OCI-LY3 (cell line): ENCODE results near the gene CTU2.

Experiments used
- H2AFZ ChIP-seq: fragments of 200-600, 300-600 bp; shearing (Covaris generic); 2 replicates; pipeline ENCODE4 v1.6.0; 2014; ENCODE audit warnings: antibody characterized with exemption, low read depth, low read length
- H3K27ac ChIP-seq: fragments of 200-600, 300-600 bp; sonication (generic); 2 replicates; pipeline ENCODE4 v1.5.1; 2014; ENCODE audit warnings: mild to moderate bottlenecking, low read length, moderate library complexity, mixed read lengths
- H3K27me3 ChIP-seq: fragments of 200-600, 300-600 bp; sonication (generic); 2 replicates; pipeline ENCODE4 v1.6.1; 2014; ENCODE audit warnings: low read depth, low read length, mixed read lengths
- H3K36me3 ChIP-seq: fragments of 200-600, 300-600 bp; sonication (generic); replicated peaks from 2 replicates; pipeline ENCODE3; 2014; ENCODE audit warnings: low read depth, low read length, mixed read lengths
- H3K4me1 ChIP-seq: fragments of 300-600, 200-600 bp; sonication (generic); 2 replicates; pipeline ENCODE4 v1.6.1; 2014; ENCODE audit warnings: low read length, mixed read lengths
- H3K4me2 ChIP-seq: fragments of 200-600, 300-600 bp; sonication (generic); 2 replicates; pipeline ENCODE4 v1.6.1; 2014; ENCODE audit warnings: low read length, mixed read lengths
- H3K4me3 ChIP-seq: fragments of 300-600, 200-600 bp; sonication (generic); 2 replicates; pipeline ENCODE4 v1.5.1; 2014; ENCODE audit warnings: antibody characterized with exemption, mild to moderate bottlenecking, low read length, moderate library complexity
- H3K79me2 ChIP-seq: fragments of 300-600, 200-600 bp; shearing (Covaris generic); 2 replicates; pipeline ENCODE4 v1.6.1; 2014; ENCODE audit warnings: mild to moderate bottlenecking, low read length, mixed read lengths
- H3K9ac ChIP-seq: fragments of 300-600, 200-600 bp; shearing (Covaris generic); 2 replicates; pipeline ENCODE4 v1.6.0; 2014; ENCODE audit warnings: mild to moderate bottlenecking, low read length, moderate library complexity
- H3K9me3 ChIP-seq: fragments of 200-600, 300-600 bp; shearing (Covaris generic); 2 replicates; pipeline ENCODE4 v1.6.1; 2014; ENCODE audit warnings: low read length, mixed read lengths; ENCODE audit not compliant: insufficient read depth
- H4K20me1 ChIP-seq: fragments of 200-600, 300-600 bp; sonication (generic); 2 replicates; pipeline ENCODE4 v1.6.1; 2016; ENCODE audit warnings: low read length, mixed read lengths; ENCODE audit not compliant: insufficient read depth
- EZH2phosphoT487 ChIP-seq: fragments of 200-600 bp; shearing (Covaris generic); IDR thresholded peaks from 2 replicates; pipeline ENCODE4 v1.6.1; 2018; ENCODE audit warnings: antibody characterized with exemption, mixed run types, low read depth
- TF ChIP-seq, protein P1 (sequence below): fragments of 200-600, 300-600 bp; sonication (generic); IDR thresholded peaks from 2 replicates; pipeline ENCODE4 v1.5.1; 2014; ENCODE audit warnings: antibody characterized with exemption, low read length, low read depth

The CTU2 gene

DNA sequence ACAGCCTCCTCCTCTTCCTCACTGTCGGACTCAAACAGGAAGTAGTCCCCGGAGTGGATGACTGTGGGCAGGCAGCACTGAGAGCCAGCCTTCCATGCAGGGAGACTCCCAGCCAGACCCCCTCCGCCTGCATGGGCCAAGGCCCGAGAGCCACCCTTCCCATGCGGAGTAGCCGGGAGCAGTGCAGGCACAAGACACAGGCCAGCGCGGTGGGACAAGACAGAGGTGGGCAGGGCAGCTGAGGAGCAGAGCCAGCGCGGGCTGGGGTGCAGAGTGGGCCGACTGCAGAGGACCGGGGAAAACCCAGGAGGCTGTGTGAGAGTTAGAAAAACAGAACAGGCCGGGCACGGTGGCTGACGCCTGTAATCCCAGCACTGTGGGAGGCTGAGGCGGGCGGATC, 17.6 kb downstream of the CTU2 start:
- Histone ChIP-seq H3K27me3 (no peaks in the 10 kb centered on the region), H3K36me3 (peaks cover 10% of the 10 kb centered on the region), H3K4me2 (no peak overlapping the region), H3K27ac (no peak overlapping the region), H3K9me3 (no peaks in the 10 kb centered on the region), H3K79me2 (no peaks in the 10 kb centered on the region), H4K20me1 (no peaks in the 10 kb centered on the region), H2AFZ (no peak overlapping the region), H3K9ac (no peak overlapping the region), H3K4me3 (no peak overlapping the region), H3K4me1 (no peaks in the 10 kb centered on the region)
- TF ChIP-seq, protein P1, sequence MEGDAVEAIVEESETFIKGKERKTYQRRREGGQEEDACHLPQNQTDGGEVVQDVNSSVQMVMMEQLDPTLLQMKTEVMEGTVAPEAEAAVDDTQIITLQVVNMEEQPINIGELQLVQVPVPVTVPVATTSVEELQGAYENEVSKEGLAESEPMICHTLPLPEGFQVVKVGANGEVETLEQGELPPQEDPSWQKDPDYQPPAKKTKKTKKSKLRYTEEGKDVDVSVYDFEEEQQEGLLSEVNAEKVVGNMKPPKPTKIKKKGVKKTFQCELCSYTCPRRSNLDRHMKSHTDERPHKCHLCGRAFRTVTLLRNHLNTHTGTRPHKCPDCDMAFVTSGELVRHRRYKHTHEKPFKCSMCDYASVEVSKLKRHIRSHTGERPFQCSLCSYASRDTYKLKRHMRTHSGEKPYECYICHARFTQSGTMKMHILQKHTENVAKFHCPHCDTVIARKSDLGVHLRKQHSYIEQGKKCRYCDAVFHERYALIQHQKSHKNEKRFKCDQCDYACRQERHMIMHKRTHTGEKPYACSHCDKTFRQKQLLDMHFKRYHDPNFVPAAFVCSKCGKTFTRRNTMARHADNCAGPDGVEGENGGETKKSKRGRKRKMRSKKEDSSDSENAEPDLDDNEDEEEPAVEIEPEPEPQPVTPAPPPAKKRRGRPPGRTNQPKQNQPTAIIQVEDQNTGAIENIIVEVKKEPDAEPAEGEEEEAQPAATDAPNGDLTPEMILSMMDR = no peak
- TF ChIP-seq EZH2phosphoT487 = no peak

DNA sequence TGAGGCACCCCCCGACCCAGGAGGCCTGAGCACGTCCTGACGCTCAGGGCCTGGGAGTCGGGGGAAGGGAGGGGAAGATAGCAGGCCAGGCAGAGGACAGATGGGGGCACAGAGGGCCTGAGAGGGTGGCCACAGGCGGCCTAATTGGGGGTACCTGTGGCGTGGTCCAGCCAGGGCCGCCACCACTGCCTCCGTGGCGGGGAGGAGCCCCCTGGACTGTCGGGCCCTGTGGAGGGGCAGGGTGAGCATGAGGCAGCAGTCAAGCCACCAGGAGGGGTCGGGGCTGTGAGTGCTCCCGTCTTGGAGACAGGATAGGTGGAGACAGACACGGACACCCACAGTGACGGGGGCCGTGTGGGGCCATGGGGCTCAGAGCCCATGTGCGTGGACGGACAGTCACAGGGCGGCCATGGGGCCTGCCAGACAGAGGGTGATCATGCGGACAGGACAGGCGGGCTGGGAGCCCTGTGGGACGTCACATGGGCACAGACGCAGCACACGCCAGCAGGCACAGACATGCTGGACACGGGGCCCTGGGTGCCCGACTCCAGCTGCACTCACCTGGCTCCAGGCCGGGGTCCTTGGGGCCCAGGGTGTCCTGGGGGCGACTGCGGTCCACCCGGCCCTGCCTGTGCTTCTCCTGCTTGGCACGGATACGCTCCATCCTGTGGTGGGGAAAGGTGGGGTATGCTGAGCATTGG, 18.7 kb downstream of the CTU2 start:
- Histone ChIP-seq H3K4me3 (no peak overlapping the region), H3K4me2 (no peak overlapping the region), H3K79me2 (no peaks in the 10 kb centered on the region), H3K9ac (no peak overlapping the region), H3K27ac (no peak overlapping the region), H2AFZ (no peak overlapping the region), H4K20me1 (no peaks in the 10 kb centered on the region), H3K36me3 (peaks cover 8% of the 10 kb centered on the region), H3K27me3 (no peaks in the 10 kb centered on the region), H3K4me1 (no peaks in the 10 kb centered on the region), H3K9me3 (no peaks in the 10 kb centered on the region)
- TF ChIP-seq EZH2phosphoT487 = no peak
- TF ChIP-seq, protein P1 = no peak

DNA sequence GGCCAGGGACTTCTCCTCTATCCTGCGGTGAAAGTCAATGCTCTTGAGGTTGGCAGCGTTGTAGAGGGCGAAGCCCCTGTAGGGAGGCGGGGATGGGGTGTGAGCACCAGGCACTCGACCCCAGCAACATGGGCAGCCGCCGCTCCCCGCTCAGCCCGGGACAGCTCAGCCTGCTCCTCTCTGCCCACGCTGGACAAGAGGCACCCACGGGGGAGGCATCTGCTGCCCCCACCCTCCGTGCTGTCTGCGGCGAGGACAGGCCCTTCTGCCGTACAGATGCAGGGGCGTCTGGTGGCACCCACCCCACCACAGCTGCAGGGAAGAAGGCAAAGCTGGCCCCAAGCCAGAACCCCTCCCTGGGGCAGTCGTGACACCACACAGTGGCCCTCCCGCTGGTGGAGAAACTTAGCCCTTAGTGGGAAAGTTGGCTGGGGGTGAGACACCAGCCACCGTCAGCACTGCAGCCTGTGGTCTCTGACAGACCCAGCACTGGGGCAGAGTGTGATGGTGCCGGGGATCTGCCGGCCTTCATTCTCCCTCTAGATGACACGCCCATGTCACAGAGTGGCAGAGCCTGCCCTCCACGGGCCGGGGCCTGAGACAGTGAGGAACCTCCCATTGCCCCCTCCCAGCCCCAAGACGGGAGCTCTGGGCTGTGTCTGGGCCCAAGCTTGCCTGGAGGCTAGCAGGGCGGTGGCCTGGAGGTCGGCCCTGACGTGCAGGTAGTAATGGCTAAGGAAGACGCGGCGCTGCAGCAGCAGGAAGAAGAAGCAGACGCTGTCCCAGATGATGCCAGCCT, 19.5 kb downstream of the CTU2 start:
- Histone ChIP-seq H3K4me2 (no peak overlapping the region), H3K27ac (no peak overlapping the region), H3K9me3 (no peaks in the 10 kb centered on the region), H2AFZ (no peak overlapping the region), H3K4me1 (no peaks in the 10 kb centered on the region), H3K36me3 (peaks cover 10% of the 10 kb centered on the region), H3K79me2 (no peaks in the 10 kb centered on the region), H3K27me3 (no peaks in the 10 kb centered on the region), H4K20me1 (no peaks in the 10 kb centered on the region), H3K9ac (no peak overlapping the region), H3K4me3 (no peak overlapping the region)
- TF ChIP-seq, protein P1 = no peak
- no peak for TF ChIP-seq EZH2phosphoT487

DNA sequence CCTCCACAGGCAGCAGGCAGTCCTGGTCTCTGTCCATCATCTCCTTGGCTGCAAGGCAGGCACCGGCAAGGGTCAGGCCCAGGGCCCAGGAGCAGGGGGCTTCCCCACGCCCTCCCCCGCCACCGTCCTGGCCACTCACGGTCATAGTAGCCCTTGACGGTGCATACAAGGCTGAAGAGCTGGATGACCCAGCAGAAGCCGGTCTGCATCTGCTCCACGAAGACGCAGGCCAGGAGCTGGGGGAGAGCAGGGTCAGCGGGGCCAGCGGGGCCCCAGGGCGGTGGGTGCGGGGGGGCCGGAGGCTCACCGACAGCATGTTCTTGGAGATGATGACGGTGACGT, 20.1 kb downstream of the CTU2 start:
- TF ChIP-seq, protein P1 = no peak
- TF ChIP-seq EZH2phosphoT487 = no peak
- no peaks in the 10 kb centered on the region for H3K4me1 ChIP-seq
- H3K4me3 ChIP-seq = no peak overlapping the region
- H3K27me3 ChIP-seq = no peaks in the 10 kb centered on the region
- no peaks in the 10 kb centered on the region for H4K20me1 ChIP-seq
- H3K79me2 ChIP-seq = no peaks in the 10 kb centered on the region
- H2AFZ ChIP-seq = no peak overlapping the region
- no peak overlapping the region for H3K4me2 ChIP-seq
- no peaks in the 10 kb centered on the region for H3K9me3 ChIP-seq
- no peak overlapping the region for H3K9ac ChIP-seq
- H3K27ac ChIP-seq = no peak overlapping the region
- H3K36me3 ChIP-seq = peaks cover 8% of the 10 kb centered on the region
